Measurements from ENCODE around the gene OR10C1.
"Not testable (repeated sequence)": the region's sequence is repeated elsewhere in the genome, so short reads cannot be mapped to it uniquely, and the experiment has no call there.

Gene OR10C1

GRCh38 chr6:29424168-29424567 is 14.9 kb upstream of the OR10C1 start:
- Mint-ChIP-seq H3K4me1 (no peaks in the 10 kb centered on the region), H3K4me3 (no peak overlapping the region), H3K36me3 (ENCODE audit: low read depth) (no peaks in the 10 kb centered on the region), H3K27ac (no peak overlapping the region), H3K27me3 (ENCODE audit: low read depth) (no peaks in the 10 kb centered on the region), H3K9me3 (no peaks in the 10 kb centered on the region)
- TF ChIP-seq CTCF (IDR thresholded peaks at IDR 0.05; ENCODE audit: unreplicated experiment in 3 of 3), result no peak

GRCh38 chr6:29424575-29424974 is 14.5 kb upstream of the OR10C1 start:
- Mint-ChIP-seq H3K4me3 (no peak overlapping the region), H3K27me3 (ENCODE audit: low read depth) (no peaks in the 10 kb centered on the region)

GRCh38 chr6:29425075-29425474 is 14.0 kb upstream of the OR10C1 start:
- H3K9me3 Mint-ChIP-seq, result no peaks in the 10 kb centered on the region
- no peak for TF ChIP-seq CTCF (IDR thresholded peaks at IDR 0.05; ENCODE audit: unreplicated experiment in 3 of 3)
- H3K27ac Mint-ChIP-seq, result no peak overlapping the region
- H3K36me3 Mint-ChIP-seq (ENCODE audit: low read depth), result no peaks in the 10 kb centered on the region
- no peak overlapping the region for H3K4me3 Mint-ChIP-seq
- no peaks in the 10 kb centered on the region for H3K27me3 Mint-ChIP-seq (ENCODE audit: low read depth)
- no peaks in the 10 kb centered on the region for H3K4me1 Mint-ChIP-seq

More at GRCh38 chr6:29424575-29424974, 14.5 kb upstream of the OR10C1 start:
- Mint-ChIP-seq H3K4me1 (no peaks in the 10 kb centered on the region), H3K36me3 (ENCODE audit: low read depth) (no peaks in the 10 kb centered on the region), H3K27ac (no peak overlapping the region), H3K9me3 (no peaks in the 10 kb centered on the region)
- no peak for TF ChIP-seq CTCF (IDR thresholded peaks at IDR 0.05; ENCODE audit: unreplicated experiment in 3 of 3)

GRCh38 chr6:29426654-29427053 is 12.5 kb upstream of the OR10C1 start:
- TF ChIP-seq CTCF (IDR thresholded peaks at IDR 0.05; ENCODE audit: unreplicated experiment in 3 of 3), result no peak
- no peaks in the 10 kb centered on the region for H3K9me3 Mint-ChIP-seq
- H3K27me3 Mint-ChIP-seq (ENCODE audit: low read depth), result no peaks in the 10 kb centered on the region
- H3K4me1 Mint-ChIP-seq, result no peaks in the 10 kb centered on the region
- no peaks in the 10 kb centered on the region for H3K36me3 Mint-ChIP-seq (ENCODE audit: low read depth)
- H3K27ac Mint-ChIP-seq, result no peak overlapping the region
- H3K4me3 Mint-ChIP-seq, result no peak overlapping the region

GRCh38 chr6:29436730-29437129 is 2.4 kb upstream of the OR10C1 start:
- H3K4me1 Mint-ChIP-seq; H3K4me3 Mint-ChIP-seq; H3K36me3 Mint-ChIP-seq (ENCODE audit: low read depth); H3K27me3 Mint-ChIP-seq (ENCODE audit: low read depth); H3K9me3 Mint-ChIP-seq; H3K27ac Mint-ChIP-seq: not testable (repeated sequence)

GRCh38 chr6:29442719-29443118 is 3.6 kb downstream of the OR10C1 start:
- Mint-ChIP-seq H3K27me3 (ENCODE audit: low read depth) (peaks cover 4% of the 10 kb centered on the region), H3K27ac (no peak overlapping the region), H3K4me3 (no peak overlapping the region), H3K9me3 (peaks cover 7% of the 10 kb centered on the region), H3K4me1 (no peaks in the 10 kb centered on the region), H3K36me3 (ENCODE audit: low read depth) (no peaks in the 10 kb centered on the region)
- TF ChIP-seq CTCF (IDR thresholded peaks at IDR 0.05; ENCODE audit: unreplicated experiment in 3 of 3), result no peak

- not testable (repeated sequence) for H3K9me3 Mint-ChIP-seq; H3K27ac Mint-ChIP-seq; H3K4me1 Mint-ChIP-seq; H3K4me3 Mint-ChIP-seq; H3K27me3 Mint-ChIP-seq (ENCODE audit: low read depth); H3K36me3 Mint-ChIP-seq (ENCODE audit: low read depth)
Observed at GRCh38 chr6:29444031-29444430, 4.9 kb downstream of the OR10C1 start.
